DND-41 (cell line): ENCODE data around the gene CD300LD.

ENCODE experiments used
- ATAC-seq: fragments of 200-7000 bp; cut with Tn5 transposase; 3 replicates; pipeline ENCODE4 v1.9.1; 2021; ENCODE audit warnings: low read depth; ENCODE audit not compliant: insufficient read depth
- DNase-seq: peaks from one replicate; pipeline ENCODE4 v3.0.0-alpha.2; 2020
- H2AFZ ChIP-seq: 2 replicates; pipeline ENCODE4 v1.6.0; 2012; ENCODE audit warnings: low read depth, low read length
- H3K27ac ChIP-seq: 2 replicates; pipeline ENCODE4 v1.5.1; 2012; ENCODE audit warnings: low read length, inconsistent platforms
- H3K27me3 ChIP-seq: fragments of 200-600 bp; sonication (generic); 2 replicates; pipeline ENCODE4 v1.6.0; 2012; ENCODE audit warnings: low read length, mild to moderate bottlenecking, inconsistent platforms; ENCODE audit not compliant: insufficient read depth, poor library complexity
- H3K36me3 ChIP-seq: 2 replicates; pipeline ENCODE4 v1.5.1; 2012; ENCODE audit warnings: low read length, inconsistent platforms; ENCODE audit not compliant: insufficient read depth
- H3K4me1 ChIP-seq: 2 replicates; pipeline ENCODE4 v1.5.1; 2012; ENCODE audit warnings: mild to moderate bottlenecking, low read length; ENCODE audit not compliant: insufficient read depth
- H3K4me2 ChIP-seq: 2 replicates; pipeline ENCODE4 v1.6.0; 2012; ENCODE audit warnings: mild to moderate bottlenecking, moderate library complexity, low read length, inconsistent platforms; ENCODE audit not compliant: insufficient read depth
- H3K4me3 ChIP-seq, 2 experiments: fragments of 200-600 bp in 1 of 2; shearing (Covaris generic) in 1 of 2; 2 replicates each; pipeline ENCODE4 v1.5.1; 2012 to 2016; ENCODE audit warnings: inconsistent platforms in 2 of 2, low read length in 2 of 2, mild to moderate bottlenecking in 2 of 2, low read depth in 1 of 2, moderate library complexity in 1 of 2
- H3K79me2 ChIP-seq: 2 replicates; pipeline ENCODE4 v1.6.0; 2012; ENCODE audit warnings: low read length, inconsistent platforms; ENCODE audit not compliant: insufficient read depth
- H3K9ac ChIP-seq: 2 replicates; pipeline ENCODE4 v1.6.0; 2012; ENCODE audit warnings: low read depth, mild to moderate bottlenecking, inconsistent platforms, low read length, moderate library complexity
- H3K9me3 ChIP-seq: 2 replicates; pipeline ENCODE4 v1.5.1; 2012; ENCODE audit warnings: low read length, moderate library complexity, mild to moderate bottlenecking, inconsistent platforms; ENCODE audit not compliant: insufficient read depth, severe bottlenecking
- H4K20me1 ChIP-seq: 2 replicates; pipeline ENCODE4 v1.6.0; 2012; ENCODE audit warnings: low read length; ENCODE audit not compliant: insufficient read depth
- CTCF ChIP-seq: IDR thresholded peaks from 2 replicates; pipeline ENCODE4 v1.5.1; 2012; ENCODE audit warnings: borderline replicate concordance, low read length, moderate library complexity, mild to moderate bottlenecking; ENCODE audit not compliant: poor library complexity, severe bottlenecking; ENCODE audit errors: extremely low read depth
- EZH2 ChIP-seq: IDR thresholded peaks from 3 replicates; pipeline ENCODE4 v1.6.1; 2012; ENCODE audit warnings: borderline replicate concordance, low read depth, mild to moderate bottlenecking, moderate library complexity, low read length, inconsistent platforms; ENCODE audit not compliant: severe bottlenecking

The CD300LD gene

DNA sequence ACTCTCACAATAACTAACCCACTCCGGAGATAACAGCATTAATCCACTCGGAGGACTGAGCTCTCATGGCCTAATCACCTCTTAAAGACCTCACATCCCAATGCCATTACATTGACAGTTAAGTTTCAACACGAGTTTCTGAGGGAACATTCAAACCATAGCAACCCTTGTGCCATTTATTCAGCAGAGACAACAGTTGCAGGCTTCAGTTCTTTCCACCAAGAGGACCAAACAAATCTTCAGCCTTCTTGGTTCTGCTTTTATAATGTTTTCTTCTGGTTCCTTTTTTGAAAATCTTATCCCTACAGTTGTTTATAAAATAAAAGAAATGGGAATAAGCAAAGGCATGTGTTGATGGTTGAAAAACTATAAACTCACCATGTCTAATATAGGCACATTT, 33.6 kb upstream of the CD300LD start:
- TF ChIP-seq CTCF, result no peak
- Histone ChIP-seq H3K79me2 (no peaks in the 10 kb centered on the region), H3K27ac (no peak overlapping the region), H2AFZ (no peak overlapping the region), H3K4me3 (no peak overlapping the region), H3K4me1 (no peaks in the 10 kb centered on the region), H4K20me1 (no peaks in the 10 kb centered on the region), H3K9ac (no peak overlapping the region), H3K27me3 (no peaks in the 10 kb centered on the region), H3K4me2 (no peak overlapping the region), H3K9me3 (no peaks in the 10 kb centered on the region), H3K36me3 (no peaks in the 10 kb centered on the region)
- no peak for ATAC-seq
- DNase-seq, result no peak

DNA sequence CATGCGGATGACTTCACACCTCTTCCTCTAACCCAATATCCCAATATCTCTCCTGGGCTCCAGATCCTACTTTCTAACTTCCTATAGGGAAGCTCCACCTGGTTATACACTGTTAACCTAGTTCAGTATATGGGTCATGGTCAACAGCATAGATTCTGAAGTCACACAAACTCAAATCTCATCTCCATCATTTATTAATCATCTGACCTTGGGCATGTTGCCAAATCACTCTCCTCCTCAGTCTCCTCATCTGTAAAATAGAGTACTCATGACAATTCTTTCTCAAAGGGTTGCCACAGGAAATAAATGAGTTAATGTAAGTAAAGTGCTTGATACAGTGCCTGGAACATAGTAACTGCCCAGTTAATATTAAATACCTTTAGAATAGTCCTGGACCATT, 32.0 kb upstream of the CD300LD start:
- H3K9me3 ChIP-seq, result no peaks in the 10 kb centered on the region
- ATAC-seq (no peak), DNase-seq (no peak)
- no peak overlapping the region for H3K9ac ChIP-seq
- no peak overlapping the region for H3K27ac ChIP-seq
- no peak overlapping the region for H3K4me3 ChIP-seq
- H3K4me2 ChIP-seq, result no peak overlapping the region
- no peaks in the 10 kb centered on the region for H3K4me1 ChIP-seq
- no peaks in the 10 kb centered on the region for H3K36me3 ChIP-seq
- H3K79me2 ChIP-seq, result no peaks in the 10 kb centered on the region
- no peaks in the 10 kb centered on the region for H4K20me1 ChIP-seq
- H2AFZ ChIP-seq, result no peak overlapping the region
- TF ChIP-seq CTCF (no peak), EZH2 (no peak)
- H3K27me3 ChIP-seq, result no peaks in the 10 kb centered on the region

DNA sequence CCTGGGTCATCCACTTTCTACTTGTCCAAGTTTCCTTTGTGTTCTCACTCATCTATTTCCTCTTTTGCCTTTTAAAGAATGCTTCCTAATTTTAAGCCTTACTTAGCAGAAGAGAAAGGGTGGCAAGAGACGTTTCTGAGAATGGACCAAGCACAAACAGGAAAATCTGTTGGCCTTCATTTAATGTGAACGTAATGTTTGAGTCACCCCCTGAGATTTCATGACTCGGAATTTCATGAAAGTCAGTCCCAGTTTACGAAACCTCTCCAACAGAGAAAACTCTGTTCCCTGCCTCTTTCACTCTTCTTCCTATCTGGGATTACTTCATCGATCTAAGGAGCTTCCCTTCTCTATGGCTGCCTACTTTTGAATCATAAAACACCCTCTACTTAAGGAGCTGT, 31.6 kb upstream of the CD300LD start, which contains the start of gene CD300E:
TSS of gene CD300E (minus strand) at position 46 of the 401 bp plus-strand sequence. CDS start 117 bp downstream, outside the sequence.
- no peak within 1 kb of the TSS for H3K27ac ChIP-seq

More for the DNA sequence above, 31.6 kb upstream of the CD300LD start, which contains the start of gene CD300E:
- H3K79me2 ChIP-seq, result no peaks in the 10 kb centered on the region
- no peaks in the 10 kb centered on the region for H3K36me3 ChIP-seq
- TF ChIP-seq CTCF, result no peak
- no peak for TF ChIP-seq EZH2
- H3K4me1 ChIP-seq, result no peaks in the 10 kb centered on the region
- no peaks in the 10 kb centered on the region for H4K20me1 ChIP-seq
- no peak for DNase-seq
- no peak within 1 kb of the TSS for H3K9ac ChIP-seq
- no peak within 1 kb of the TSS for H3K4me3 ChIP-seq
- H2AFZ ChIP-seq, result no peak within 1 kb of the TSS
- ATAC-seq, result no peak
- no peak within 1 kb of the TSS for H3K4me2 ChIP-seq
- H3K9me3 ChIP-seq, result no peaks in the 10 kb centered on the region
- no peaks in the 10 kb centered on the region for H3K27me3 ChIP-seq
